Stimulated activated naive CD4-positive, alpha-beta T cell (primary cell): ENCODE results near the gene LRFN5.
"Not testable (repeated sequence)": the region's sequence is repeated elsewhere in the genome, so short reads cannot be mapped to it uniquely, and the experiment has no call there.

Experiments used
- DNase-seq, 6 experiments: peaks; one replicate each; lab custom pipeline; 2025; lab: John Stamatoyannopoulos, UW

The LRFN5 gene

GRCh38 chr14:41636492-41637392 lies 30.1 kb downstream of the LRFN5 start:
- no peak for DNase-seq

- DNase-seq, result no peak
These were observed 35.0 kb downstream of the LRFN5 start for GRCh38 chr14:41641690-41642089.

GRCh38 chr14:41642367-41642766 lies 35.7 kb downstream of the LRFN5 start:
- DNase-seq, result no peak

GRCh38 chr14:41642789-41643188 lies 36.1 kb downstream of the LRFN5 start:
- DNase-seq, result no peak

GRCh38 chr14:41644606-41645005 lies 37.9 kb downstream of the LRFN5 start:
- no peak for DNase-seq

GRCh38 chr14:41650802-41651201 lies 44.1 kb downstream of the LRFN5 start:
- DNase-seq, result no peak

- no peak for DNase-seq
These were observed 47.5 kb downstream of the LRFN5 start for GRCh38 chr14:41654196-41654595.

GRCh38 chr14:41662780-41663472 lies 56.2 kb downstream of the LRFN5 start:
- DNase-seq, result no peak

GRCh38 chr14:41663473-41663850 lies 56.8 kb downstream of the LRFN5 start:
- no peak for DNase-seq

- no peak for DNase-seq
These were observed 59.6 kb downstream of the LRFN5 start for GRCh38 chr14:41666301-41666700.

- DNase-seq, result no peak
These were observed 61.7 kb downstream of the LRFN5 start for GRCh38 chr14:41668356-41668755.

GRCh38 chr14:41673601-41674000 lies 66.9 kb downstream of the LRFN5 start:
- DNase-seq, result not testable (repeated sequence)

- not testable (repeated sequence) for DNase-seq
These were observed 67.9 kb downstream of the LRFN5 start for GRCh38 chr14:41674511-41674971.

- no peak for DNase-seq
These were observed 92.8 kb downstream of the LRFN5 start for GRCh38 chr14:41699486-41699885.

GRCh38 chr14:41718477-41719166 lies 111.9 kb downstream of the LRFN5 start:
- DNase-seq, result peak in 1 of 6 experiments; percentile 14

- DNase-seq, result no peak
These were observed 132.5 kb downstream of the LRFN5 start for GRCh38 chr14:41739203-41739602.

GRCh38 chr14:41743140-41743539 lies 136.5 kb downstream of the LRFN5 start:
- no peak for DNase-seq

- peak in 3 of 6 experiments; percentile 5 to 23 (median 23) for DNase-seq
These were observed 142.8 kb downstream of the LRFN5 start for GRCh38 chr14:41749429-41749828.

GRCh38 chr14:41750575-41750974 lies 143.9 kb downstream of the LRFN5 start:
- DNase-seq, result not testable (repeated sequence)

GRCh38 chr14:41758011-41758665 lies 151.5 kb downstream of the LRFN5 start:
- no peak for DNase-seq

GRCh38 chr14:41761204-41761603 lies 154.5 kb downstream of the LRFN5 start:
- DNase-seq, result no peak

GRCh38 chr14:41766772-41767171 lies 160.1 kb downstream of the LRFN5 start:
- DNase-seq, result no peak
